H1 (cell line): ENCODE data around the gene EMC7. TPM values are rescaled to one million over a fixed set of nuclear protein-coding genes. Genes with fewer than 3 reads are reported as not detected.

ENCODE experiments used
- EZH2 ChIP-seq: fragments of 200-600 bp; sonication (generic); IDR thresholded peaks from 2 replicates; pipeline ENCODE4 v1.7.1; 2012; ENCODE audit warnings: low read depth, mild to moderate bottlenecking, moderate library complexity, low read length, inconsistent platforms; ENCODE audit not compliant: severe bottlenecking
- POU5F1 ChIP-seq: IDR thresholded peaks from 2 replicates; pipeline ENCODE4 v1.6.1; 2011; ENCODE audit warnings: low read depth, mild to moderate bottlenecking, low read length, moderate library complexity
- TBP ChIP-seq: IDR thresholded peaks from 2 replicates; pipeline ENCODE4 v1.6.1; 2011; ENCODE audit warnings: low read depth, low read length, improper control_type of control experiment
- polyA plus RNA-seq, 7 experiments: library from polyadenylated mRNA; depleted of rRNA in 3 of 7; stranded (reverse) in 5 of 7; unstranded in 2 of 7; fragments of >200 nt in 5 of 7; fragments of 200-250 nt in 2 of 7; gene quantifications; 1 replicate in 5 of 7; 2 replicates in 1 of 7; 4 replicates in 1 of 7; pipeline versions ENCODE4 v1.2.1 to v1.2.3, GENCODE V29; 2011 to 2013; ENCODE audit warnings: missing spikeins in 2 of 7, mixed read lengths in 2 of 7
- total RNA-seq: library from RNA; stranded (reverse); fragmentation: NEBNext Ultra II Directional; extraction: Animal tissue kit (Norgen Biotek cat#: 25700); gene quantifications from 2 replicates; pipeline ENCODE4 v1.2.1, GENCODE V29; 2021

EMC7 gene
- total and polyA plus RNA-seq, 2 of the 8 experiments (the other 6 are each of a cell fraction or from before 2014, with no cell fraction given), result 29.0 to 39.0 TPM

DNA sequence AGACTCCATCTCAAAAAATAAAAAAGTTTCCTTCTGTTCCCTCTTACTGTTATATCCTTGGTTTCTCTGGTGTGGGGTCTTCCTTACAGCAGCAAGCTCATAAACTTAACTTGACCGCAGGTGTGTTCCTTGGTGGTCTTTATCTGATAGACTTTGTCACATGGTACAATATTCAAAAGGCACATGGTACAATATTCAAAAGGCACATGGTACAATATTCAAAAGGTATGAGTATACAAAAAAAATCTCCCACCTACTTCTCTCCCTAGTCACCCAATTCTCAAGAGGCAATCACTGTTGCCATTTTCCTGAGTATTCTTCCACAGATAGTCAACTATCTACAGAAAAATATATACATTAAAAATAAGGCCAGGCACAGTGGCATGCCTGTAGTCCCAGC is 4.8 kb upstream of the EMC7 start (continued):
- TF ChIP-seq POU5F1 (no peak), TBP (no peak), EZH2 (no peak)
